Natural killer cell (primary cell): ENCODE data around the gene CHIT1. TPM values are rescaled to one million over a fixed set of nuclear protein-coding genes. Genes with fewer than 3 reads are reported as not detected.

Source experiments
- ATAC-seq, 3 donors: fragments of 150-1000 bp in 2 of 3; fragments of 200-7000 bp in 1 of 3; cut with Tn5 transposase; 1 replicate in 1 of 3; 2 replicates in 2 of 3; pipeline ENCODE4 v1.10.0; 2021; ENCODE audit warnings: mild to moderate bottlenecking in 2 of 3, moderate library complexity in 2 of 3
- DNase-seq, 2 donors: peaks; one replicate each; pipeline versions ENCODE4 v3.0.0 to v3.0.0-alpha.2; 2013 to 2021; ENCODE audit warnings: mixed read lengths in 1 of 2
- H3K27ac ChIP-seq: one replicate; pipeline ENCODE4 v1.5.1; 2013; ENCODE audit warnings: mild to moderate bottlenecking, low read length
- H3K27me3 ChIP-seq: one replicate; pipeline ENCODE4 v1.6.1; 2013; ENCODE audit warnings: low read length; ENCODE audit not compliant: control insufficient read depth, insufficient read depth
- H3K36me3 ChIP-seq: one replicate; pipeline ENCODE4 v1.6.1; 2013; ENCODE audit warnings: low read length; ENCODE audit not compliant: control insufficient read depth, insufficient read depth
- H3K4me1 ChIP-seq: one replicate; pipeline ENCODE4 v1.6.1; 2013; ENCODE audit warnings: low read length; ENCODE audit not compliant: control insufficient read depth, insufficient read depth
- H3K4me3 ChIP-seq: one replicate; pipeline ENCODE4 v1.5.1; 2013; ENCODE audit warnings: low read length
- H3K9me3 ChIP-seq: one replicate; pipeline ENCODE4 v1.6.1; 2013; ENCODE audit warnings: low read length; ENCODE audit not compliant: control insufficient read depth, insufficient read depth
- H3K27ac Mint-ChIP-seq, 2 donors: one replicate each; pipeline ENCODE4 v1.8.0; 2022; ENCODE audit warnings: mild to moderate bottlenecking in 2 of 2, mixed read lengths in 2 of 2, moderate library complexity in 1 of 2
- H3K27me3 Mint-ChIP-seq, 2 donors: one replicate each; pipeline ENCODE4 v1.8.0; 2022; ENCODE audit warnings: low read depth in 2 of 2, mixed read lengths in 2 of 2
- H3K36me3 Mint-ChIP-seq: one replicate; pipeline ENCODE4 v1.8.0; 2022; ENCODE audit warnings: mixed read lengths
- H3K4me1 Mint-ChIP-seq, 2 donors: one replicate each; pipeline ENCODE4 v1.8.0; 2022; ENCODE audit warnings: mixed read lengths in 2 of 2
- H3K4me3 Mint-ChIP-seq: one replicate; pipeline ENCODE4 v1.8.0; 2022; ENCODE audit warnings: mild to moderate bottlenecking, moderate library complexity, mixed read lengths
- H3K9me3 Mint-ChIP-seq, 2 donors: one replicate each; pipeline ENCODE4 v1.8.0; 2022; ENCODE audit warnings: mixed read lengths in 2 of 2
- CTCF ChIP-seq: fragments of 200-600 bp; IDR thresholded peaks from one replicate; pipeline ENCODE4 v1.8.0; 2022; ENCODE audit warnings: antibody characterized with exemption
- WGBS: methylation state at CpG from one replicate; pipeline ENCODE4 v1.1.7; 2013; ENCODE audit warnings: missing lambda C conversion rate; ENCODE audit not compliant: insufficient coverage; 5-methylcytosine and 5-hydroxymethylcytosine counted together
- intact Hi-C: fragments of 100-400 bp; cut with micrococcal nuclease; formaldehyde crosslinking; loops from one replicate; pipeline ENCODE4 v1.14.2; 2022
- total RNA-seq, 4 donors: library from RNA; stranded (reverse); fragments of 120-200 nt in 1 of 4; gene quantifications; one replicate each; pipeline versions ENCODE4 v1.2.3 to v1.2.4, GENCODE V29; 2013 to 2022

Gene CHIT1
- total RNA-seq, 3 donors from 2014 or later (not counting 1 experiment from before 2014, with no cell fraction given) = 0.07 to 2.2 TPM; not detected in 1

- Histone ChIP-seq H3K4me1 (no peaks in the 10 kb centered on the region), H3K9me3 (no peaks in the 10 kb centered on the region), H3K27me3 (no peaks in the 10 kb centered on the region), H3K4me3 (no peak overlapping the region), H3K27ac (no peak overlapping the region), H3K36me3 (no peaks in the 10 kb centered on the region)
- intact Hi-C loops = no loop called here
- Mint-ChIP-seq H3K9me3 (no peaks in the 10 kb centered on the region), H3K4me3 (no peak overlapping the region), H3K36me3 (no peaks in the 10 kb centered on the region), H3K27ac (no peak overlapping the region), H3K4me1 (peaks cover 0 to 3% of the 10 kb centered on the region in 2 donors), H3K27me3 (peaks cover 10 to 15% of the 10 kb centered on the region in 2 donors)
- no peak for ATAC-seq
- no peak for TF ChIP-seq CTCF
- WGBS = 84% methylated on average over 4 of the region's 4 CpGs
- DNase-seq = no peak
These were observed 40.7 kb downstream of the CHIT1 start for GRCh38 chr1:203188686-203189232.

- Mint-ChIP-seq H3K4me3 (no peak overlapping the region), H3K4me1 (peaks cover 0 to 3% of the 10 kb centered on the region in 2 donors), H3K27ac (no peak overlapping the region), H3K9me3 (no peaks in the 10 kb centered on the region), H3K27me3 (peaks cover 10 to 15% of the 10 kb centered on the region in 2 donors), H3K36me3 (no peaks in the 10 kb centered on the region)
- no peak for TF ChIP-seq CTCF
- ATAC-seq (no peak), DNase-seq (no peak)
- H3K27me3 ChIP-seq = no peaks in the 10 kb centered on the region
- no peaks in the 10 kb centered on the region for H3K4me1 ChIP-seq
- H3K36me3 ChIP-seq = no peaks in the 10 kb centered on the region
- H3K9me3 ChIP-seq = no peaks in the 10 kb centered on the region
- intact Hi-C loops = no loop called here
- WGBS = 74% methylated on average over 2 of the region's 3 CpGs
- no peak overlapping the region for H3K27ac ChIP-seq
- no peak overlapping the region for H3K4me3 ChIP-seq
These were observed 41.7 kb downstream of the CHIT1 start for GRCh38 chr1:203187689-203188264.

GRCh38 chr1:203187304-203187685 lies 42.2 kb downstream of the CHIT1 start:
- H3K36me3 Mint-ChIP-seq = no peaks in the 10 kb centered on the region
- TF ChIP-seq CTCF = no peak
- Histone ChIP-seq H3K27ac (no peak overlapping the region), H3K4me1 (no peaks in the 10 kb centered on the region), H3K27me3 (no peaks in the 10 kb centered on the region), H3K36me3 (no peaks in the 10 kb centered on the region), H3K9me3 (no peaks in the 10 kb centered on the region), H3K4me3 (no peak overlapping the region)
- peaks cover 0 to 3% of the 10 kb centered on the region in 2 donors for H3K4me1 Mint-ChIP-seq
- intact Hi-C loops = no loop called here
- no peak overlapping the region for H3K27ac Mint-ChIP-seq
- H3K27me3 Mint-ChIP-seq = peaks cover 10 to 15% of the 10 kb centered on the region in 2 donors
- ATAC-seq = no peak
- no peak for DNase-seq
- no peak overlapping the region for H3K4me3 Mint-ChIP-seq
- WGBS = 76% methylated on average over 7 of the region's 7 CpGs
- H3K9me3 Mint-ChIP-seq = no peaks in the 10 kb centered on the region
